GM12873 (cell line): ENCODE measurements around the gene ADK.

Experiments used
- CTCF ChIP-seq: IDR thresholded peaks from 2 replicates; pipeline ENCODE4 v1.5.1; 2012; ENCODE audit warnings: low read depth, mild to moderate bottlenecking, moderate library complexity, low read length, control low read depth; ENCODE audit not compliant: insufficient read depth; ENCODE audit errors: missing control alignments

ADK gene

DNA sequence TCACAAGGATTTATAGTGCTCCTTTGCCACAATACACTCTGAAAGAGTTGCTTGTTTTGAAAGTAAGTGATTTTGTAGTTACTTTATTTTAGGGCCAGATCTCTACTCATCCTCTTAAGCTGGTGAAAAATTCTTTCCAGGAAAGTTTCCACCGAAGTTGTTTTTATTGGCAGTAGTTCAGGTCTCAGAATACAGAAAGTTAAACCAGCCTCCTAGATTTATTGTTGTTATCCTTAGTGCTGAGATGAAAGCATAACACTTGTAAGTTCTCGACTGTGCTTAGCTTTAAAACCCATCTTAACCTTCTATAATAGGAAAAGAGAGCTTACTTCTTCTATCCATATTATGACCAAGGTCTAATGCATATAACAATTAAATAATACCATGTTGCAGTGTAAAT, 5.9 kb upstream of the ADK start:
- TF ChIP-seq CTCF: no peak

DNA sequence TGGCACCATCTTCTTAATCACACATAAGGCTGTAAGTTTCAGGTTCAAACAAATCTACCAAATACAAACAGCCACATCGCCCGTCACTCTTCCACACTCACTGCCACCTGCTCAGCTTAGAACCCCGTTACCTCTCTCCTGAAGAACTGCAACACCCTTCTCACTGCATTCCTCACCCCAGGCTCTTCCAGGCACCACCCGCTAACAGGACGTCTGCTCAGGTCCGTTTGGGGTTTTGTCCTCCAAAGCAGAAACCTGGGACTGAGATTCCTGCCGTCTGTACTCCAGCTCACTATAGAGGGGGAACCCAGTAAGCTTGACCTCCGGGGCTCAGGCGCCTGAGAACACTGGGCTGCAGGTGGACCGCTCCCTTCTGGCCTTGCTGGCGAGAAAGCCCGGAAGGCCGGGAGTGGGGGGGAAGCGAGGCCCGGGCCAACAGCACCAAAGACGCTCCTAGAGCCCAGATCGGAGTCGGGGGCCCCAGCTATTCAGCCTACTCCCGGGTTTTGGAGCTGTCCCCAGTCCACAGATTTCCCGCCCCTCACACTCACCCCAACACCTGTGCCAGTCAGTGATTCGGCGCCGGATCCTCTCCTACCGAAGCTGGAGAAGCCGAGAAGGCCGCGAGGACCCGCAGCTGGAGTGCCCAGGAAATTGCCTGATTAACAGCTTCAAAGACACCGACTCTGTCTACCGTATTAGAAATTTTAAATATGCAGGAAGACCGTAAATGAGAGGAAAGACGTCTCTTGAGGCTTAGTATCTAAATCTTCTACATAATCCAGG, 624 bp upstream of the ADK start, which contains the start of gene AP3M1:
AP3M1 (minus strand) TSS at position 625 of the 786 bp plus-strand sequence. CDS start 12,449 bp downstream, outside the sequence.
- TF ChIP-seq CTCF: no peak

DNA sequence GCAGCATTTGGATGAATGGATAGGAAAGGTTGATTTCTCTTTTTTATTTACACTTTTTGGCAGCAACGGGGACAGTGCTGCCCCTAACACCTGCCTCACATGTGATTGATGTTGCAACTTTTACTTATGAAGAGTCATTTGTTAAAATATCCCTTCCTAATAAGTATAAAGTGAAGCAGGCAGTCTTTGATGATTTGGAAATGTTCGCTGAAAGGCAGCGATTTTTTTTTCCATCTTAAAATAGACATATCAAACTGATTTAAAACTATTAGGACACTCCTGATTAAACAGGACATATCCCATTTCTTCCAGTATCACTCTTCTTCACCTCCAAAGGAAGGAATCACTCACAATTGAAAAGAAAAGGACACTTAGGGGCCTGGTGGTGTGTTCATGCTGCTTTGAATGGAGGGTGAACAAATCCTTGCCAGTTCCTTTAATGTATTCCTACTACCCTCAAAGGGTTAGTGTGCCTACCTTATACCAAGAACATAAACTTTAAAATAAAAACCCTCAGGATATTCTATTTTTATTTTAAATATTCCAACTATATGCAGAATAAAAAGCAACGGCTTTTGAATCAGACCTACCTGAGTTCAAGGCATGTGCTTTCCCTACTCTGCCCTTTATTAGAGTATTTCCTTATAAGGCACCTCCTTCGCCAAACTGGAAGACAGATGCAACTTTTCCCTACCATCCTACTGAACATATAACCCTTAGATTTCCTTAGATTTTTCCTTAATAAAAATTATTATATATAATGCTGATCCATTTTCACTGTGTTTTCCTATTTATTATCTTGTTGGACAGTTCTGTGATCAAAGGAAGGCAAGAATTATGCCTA, 1.1 kb downstream of the ADK start:
- TF ChIP-seq CTCF: no peak

DNA sequence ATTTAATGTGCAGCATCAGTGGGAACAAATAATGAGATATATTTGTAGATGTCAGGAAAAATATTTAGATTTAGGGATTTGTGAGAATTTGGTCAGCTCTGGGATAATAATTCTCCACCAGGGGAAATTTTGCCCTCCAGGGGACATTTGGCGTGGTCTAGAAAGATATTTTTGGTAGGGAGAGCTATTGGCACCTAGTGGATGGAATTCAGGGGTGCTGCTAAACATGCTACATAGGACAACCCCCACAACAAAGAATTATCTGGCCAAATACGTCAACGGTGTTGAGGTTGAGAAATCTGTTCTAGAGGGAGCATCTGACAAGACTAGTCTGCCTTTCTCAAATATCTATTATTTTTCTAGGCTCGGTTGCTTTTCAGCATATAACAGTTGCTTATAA, 2.1 kb downstream of the ADK start:
- TF ChIP-seq CTCF: peak; percentile 22

- TF ChIP-seq CTCF: no peak
Measured at GRCh38 chr10:74153676-74154075, 2.7 kb downstream of the ADK start.

DNA sequence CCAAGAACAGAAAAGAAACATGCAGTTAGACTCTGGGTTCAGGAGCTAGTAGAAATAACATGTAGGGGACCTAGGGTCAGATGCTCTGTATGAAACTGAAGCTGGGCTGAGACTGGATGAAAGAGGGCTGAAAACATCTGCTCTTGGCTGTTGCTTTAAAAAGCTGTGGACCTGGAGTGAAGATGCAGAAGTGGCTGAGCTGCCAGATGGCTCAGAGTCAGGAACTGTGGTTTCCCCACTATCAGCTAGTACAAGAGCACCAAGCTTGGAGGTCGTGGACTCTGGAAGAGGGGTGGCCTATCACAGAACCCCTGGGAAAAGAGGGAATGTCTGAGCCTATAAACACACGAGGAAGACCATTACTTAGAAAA, 5.9 kb downstream of the ADK start:
- TF ChIP-seq CTCF: no peak

- no peak for TF ChIP-seq CTCF
Measured at GRCh38 chr10:74160013-74160412, 9.0 kb downstream of the ADK start.
